HEK293 (cell line): Measurements from ENCODE around the gene CMKLR1.

Experiments
- CTCF ChIP-seq: fragments of 450-650 bp; formaldehyde crosslinking; IDR thresholded peaks from 2 replicates; pipeline ENCODE4 v1.5.1; 2016; ENCODE audit warnings: missing biosample characterization, missing genetic modification characterization
- REST ChIP-seq: fragments of 450-650 bp; formaldehyde crosslinking; IDR thresholded peaks from 2 replicates; pipeline ENCODE4 v1.5.1; 2016; ENCODE audit warnings: missing biosample characterization, missing genetic modification characterization
- ZNF274 ChIP-seq, 2 experiments: fragments of 200-500 bp in 1 of 2; fragments of 450-650 bp in 1 of 2; sonication (Bioruptor generic) in 1 of 2; formaldehyde crosslinking in 1 of 2; IDR thresholded peaks; 2 replicates each; pipeline versions ENCODE4 v1.5.1 to v1.6.1; 2014 to 2016; ENCODE audit warnings: borderline replicate concordance in 1 of 2, inconsistent platforms in 1 of 2, low read length in 1 of 2, missing biosample characterization in 1 of 2, missing genetic modification characterization in 1 of 2
- ZNF843 ChIP-seq: fragments of 450-650 bp; formaldehyde crosslinking; IDR thresholded peaks from 2 replicates; pipeline ENCODE4 v1.5.1; 2016; ENCODE audit warnings: missing biosample characterization, missing genetic modification characterization

DNA sequence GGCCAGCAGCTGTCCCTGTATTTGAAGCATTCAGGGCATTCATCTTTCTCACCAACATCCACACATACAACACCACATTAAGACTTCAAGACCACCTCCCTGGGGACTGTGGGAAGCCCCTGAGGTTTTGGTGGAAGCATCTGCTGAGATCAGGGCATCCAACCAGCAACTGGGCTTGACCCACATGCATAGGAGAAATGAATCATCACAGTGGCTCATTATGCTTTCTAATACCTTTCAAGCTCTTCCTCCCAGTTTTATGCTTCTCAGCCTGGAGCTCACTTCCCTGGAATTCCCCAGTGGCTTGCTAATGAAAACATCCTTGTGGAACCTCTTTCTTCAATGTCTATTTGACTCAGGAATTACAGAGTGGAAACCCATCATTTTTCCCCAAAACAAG is 21.4 kb upstream of the CMKLR1 start:
- TF ChIP-seq CTCF (tag by site-specific recombination) (no peak), REST (tag by site-specific recombination) (no peak), ZNF274 (IDR thresholded peaks at IDR 0.05; ENCODE audit: low read length) (no peak), ZNF274 (tag by site-specific recombination; IDR thresholded peaks at IDR 0.05; ENCODE audit: borderline replicate concordance) (no peak), ZNF843 (tag by site-specific recombination) (no peak)
